ENCODE data around the gene ARID1B.

ARID1B gene

DNA sequence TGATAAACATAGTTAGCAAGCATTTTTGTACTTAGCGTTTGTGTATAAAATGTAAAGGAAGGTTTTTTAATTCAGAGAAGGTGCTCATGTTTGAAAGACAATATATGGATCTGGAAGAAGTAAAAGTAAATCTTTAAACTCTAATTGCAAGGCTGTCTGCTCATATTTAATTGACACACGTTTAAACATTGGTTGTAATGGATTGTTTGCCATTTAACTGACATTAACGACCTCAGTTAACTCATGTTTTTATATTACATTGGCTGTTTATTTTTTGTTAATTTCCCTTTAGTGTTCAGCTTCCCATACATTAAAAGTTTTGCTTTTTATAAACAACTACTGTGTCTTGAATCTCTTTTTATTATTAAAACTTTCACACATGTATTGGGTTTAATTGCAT is 208.1 kb downstream of the ARID1B start:
- no peak overlapping the region for H3K9ac ChIP-seq (ENCODE audit: low read length)
- H3K4me3 ChIP-seq (ENCODE audit: insufficient read depth, low read length, poor library complexity, severe bottlenecking) = no peak overlapping the region
- peaks cover 79% of the 10 kb centered on the region for H3K79me2 ChIP-seq (ENCODE audit: insufficient read depth, low read length)
- H3F3A ChIP-seq (ENCODE audit: insufficient read depth) = peaks cover 5% of the 10 kb centered on the region; the same call in 1 of the 2 replicates
- no peaks in the 10 kb centered on the region for H3K36me3 ChIP-seq (ENCODE audit: low read length)
- H2AFZ ChIP-seq (ENCODE audit: low read depth, low read length, severe bottlenecking) = no peak overlapping the region
- H3K27me3 ChIP-seq (ENCODE audit: low read length) = no peaks in the 10 kb centered on the region
- no peak overlapping the region for H3K27ac ChIP-seq (ENCODE audit: low read depth, low read length)
- peaks cover 20% of the 10 kb centered on the region; the same call in 1 of the 2 replicates for H4K20me1 ChIP-seq (ENCODE audit: low read depth, low read length)
- H3K4me2 ChIP-seq (ENCODE audit: low read depth, low read length, poor library complexity, severe bottlenecking) = no peak overlapping the region
- H3K9me3 ChIP-seq (ENCODE audit: insufficient read depth, low read length) = no peaks in the 10 kb centered on the region
- TF ChIP-seq EZH2phosphoT487 (conservative IDR thresholded peaks at IDR 0.05; ENCODE audit: low read length) = no peak
- TF ChIP-seq, protein P1, sequence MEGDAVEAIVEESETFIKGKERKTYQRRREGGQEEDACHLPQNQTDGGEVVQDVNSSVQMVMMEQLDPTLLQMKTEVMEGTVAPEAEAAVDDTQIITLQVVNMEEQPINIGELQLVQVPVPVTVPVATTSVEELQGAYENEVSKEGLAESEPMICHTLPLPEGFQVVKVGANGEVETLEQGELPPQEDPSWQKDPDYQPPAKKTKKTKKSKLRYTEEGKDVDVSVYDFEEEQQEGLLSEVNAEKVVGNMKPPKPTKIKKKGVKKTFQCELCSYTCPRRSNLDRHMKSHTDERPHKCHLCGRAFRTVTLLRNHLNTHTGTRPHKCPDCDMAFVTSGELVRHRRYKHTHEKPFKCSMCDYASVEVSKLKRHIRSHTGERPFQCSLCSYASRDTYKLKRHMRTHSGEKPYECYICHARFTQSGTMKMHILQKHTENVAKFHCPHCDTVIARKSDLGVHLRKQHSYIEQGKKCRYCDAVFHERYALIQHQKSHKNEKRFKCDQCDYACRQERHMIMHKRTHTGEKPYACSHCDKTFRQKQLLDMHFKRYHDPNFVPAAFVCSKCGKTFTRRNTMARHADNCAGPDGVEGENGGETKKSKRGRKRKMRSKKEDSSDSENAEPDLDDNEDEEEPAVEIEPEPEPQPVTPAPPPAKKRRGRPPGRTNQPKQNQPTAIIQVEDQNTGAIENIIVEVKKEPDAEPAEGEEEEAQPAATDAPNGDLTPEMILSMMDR (IDR thresholded peaks at IDR 0.05; ENCODE audit: insufficient read depth, low read length, poor library complexity, severe bottlenecking) = no peak
- H3K9me2 ChIP-seq (replicated peaks; ENCODE audit: insufficient read depth, low read length) = no peaks in the 10 kb centered on the region

DNA sequence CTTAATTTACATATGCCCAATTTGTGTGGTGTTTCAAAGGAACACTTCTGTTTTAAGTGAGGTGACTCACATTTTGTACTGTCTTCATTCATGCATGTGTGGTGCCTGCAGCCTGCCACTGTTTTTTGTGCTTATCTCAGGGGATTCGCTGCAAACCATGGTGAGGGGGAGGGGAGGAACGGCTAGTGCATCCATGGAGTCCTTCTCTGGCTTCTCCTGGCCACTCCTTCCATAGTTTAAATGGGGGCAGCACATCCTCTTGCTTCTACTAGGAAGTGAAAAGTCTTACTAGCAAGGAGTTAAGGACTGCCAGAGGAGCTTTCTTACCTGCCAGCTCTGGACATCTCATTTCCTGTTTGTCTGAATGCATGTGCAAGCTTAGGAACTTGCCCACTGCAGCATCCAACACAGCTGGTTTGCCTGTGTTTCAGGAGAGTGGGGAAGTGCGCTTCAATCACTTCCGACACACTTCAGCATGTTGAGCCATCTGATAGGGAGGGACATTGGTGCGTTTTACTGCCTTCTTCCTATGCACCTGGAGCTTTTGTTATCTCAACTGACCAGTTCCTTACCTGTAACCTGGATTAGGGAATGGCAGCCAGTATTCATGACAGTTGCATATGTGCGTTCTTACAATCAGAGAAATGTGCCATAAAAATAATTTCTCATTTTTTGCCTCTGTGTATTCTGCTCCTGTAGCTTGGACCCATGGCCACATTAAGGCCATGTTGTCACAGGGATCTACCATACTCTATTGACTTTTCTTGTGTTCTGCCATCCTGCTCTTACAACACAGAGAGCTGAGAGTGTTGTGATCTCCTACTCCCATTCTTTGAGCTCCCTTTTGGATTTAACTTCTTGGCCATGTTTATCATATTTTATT is 211.3 kb downstream of the ARID1B start:
- Histone ChIP-seq H3F3A (ENCODE audit: insufficient read depth) (peaks cover 5% of the 10 kb centered on the region; the same call in 1 of the 2 replicates), H3K36me3 (ENCODE audit: low read length) (no peaks in the 10 kb centered on the region), H3K4me2 (ENCODE audit: low read depth, low read length, poor library complexity, severe bottlenecking) (peak overlapping the region; percentile 60), H3K27ac (ENCODE audit: low read depth, low read length) (peak overlapping the region; percentile 56), H4K20me1 (ENCODE audit: low read depth, low read length) (peaks cover 11% of the 10 kb centered on the region; the same call in 1 of the 2 replicates), H3K9me2 (replicated peaks; ENCODE audit: insufficient read depth, low read length) (no peaks in the 10 kb centered on the region), H2AFZ (ENCODE audit: low read depth, low read length, severe bottlenecking) (no peak overlapping the region), H3K79me2 (ENCODE audit: insufficient read depth, low read length) (peaks cover 86% of the 10 kb centered on the region), H3K9ac (ENCODE audit: low read length) (no peak overlapping the region), H3K27me3 (ENCODE audit: low read length) (no peaks in the 10 kb centered on the region), H3K9me3 (ENCODE audit: insufficient read depth, low read length) (no peaks in the 10 kb centered on the region), H3K4me3 (ENCODE audit: insufficient read depth, low read length, poor library complexity, severe bottlenecking) (no peak overlapping the region)
- TF ChIP-seq EZH2phosphoT487 (conservative IDR thresholded peaks at IDR 0.05; ENCODE audit: low read length) = no peak
- TF ChIP-seq, protein P1 (IDR thresholded peaks at IDR 0.05; ENCODE audit: insufficient read depth, low read length, poor library complexity, severe bottlenecking) = no peak

DNA sequence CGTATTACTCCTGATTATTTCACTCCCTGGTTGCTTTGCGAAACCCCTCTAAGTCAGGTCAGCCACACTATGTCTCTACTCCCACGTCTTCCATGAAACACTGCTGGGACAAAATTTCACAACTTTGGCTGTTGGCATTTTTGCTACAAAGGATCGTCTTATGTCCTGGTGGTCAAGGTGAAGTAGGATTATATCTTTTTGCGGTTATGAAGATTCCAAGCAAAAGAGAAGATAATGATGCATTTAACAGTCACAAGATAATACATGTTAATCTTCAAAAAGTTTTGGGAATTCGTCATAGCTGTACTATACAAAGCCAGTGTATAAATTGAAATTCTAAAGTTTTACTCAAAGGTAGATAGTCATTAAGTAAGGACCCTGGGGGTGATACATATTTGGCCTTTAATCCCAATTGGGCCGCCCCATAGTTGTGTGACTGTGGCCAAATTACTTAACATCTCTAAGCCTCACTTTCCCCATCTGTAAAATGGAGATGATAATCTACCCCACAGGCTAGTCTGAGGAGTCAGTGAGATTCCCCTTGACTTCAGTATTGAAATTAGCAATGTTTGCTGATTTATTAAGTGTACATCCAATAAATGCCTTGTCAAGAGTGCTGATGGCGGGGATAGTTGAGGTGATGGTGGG is 212.1 kb downstream of the ARID1B start:
- Histone ChIP-seq H2AFZ (ENCODE audit: low read depth, low read length, severe bottlenecking) (no peak overlapping the region), H3K4me2 (ENCODE audit: low read depth, low read length, poor library complexity, severe bottlenecking) (no peak overlapping the region), H3K79me2 (ENCODE audit: insufficient read depth, low read length) (peaks cover 88% of the 10 kb centered on the region), H3K9me3 (ENCODE audit: insufficient read depth, low read length) (no peaks in the 10 kb centered on the region), H3K9ac (ENCODE audit: low read length) (no peak overlapping the region), H3K27me3 (ENCODE audit: low read length) (no peaks in the 10 kb centered on the region), H3K4me3 (ENCODE audit: insufficient read depth, low read length, poor library complexity, severe bottlenecking) (no peak overlapping the region), H4K20me1 (ENCODE audit: low read depth, low read length) (peaks cover 7% of the 10 kb centered on the region; the same call in 1 of the 2 replicates), H3K36me3 (ENCODE audit: low read length) (no peaks in the 10 kb centered on the region), H3K27ac (ENCODE audit: low read depth, low read length) (no peak overlapping the region), H3K9me2 (replicated peaks; ENCODE audit: insufficient read depth, low read length) (no peaks in the 10 kb centered on the region), H3F3A (ENCODE audit: insufficient read depth) (peaks cover 5% of the 10 kb centered on the region; the same call in 1 of the 2 replicates)
- TF ChIP-seq, protein P1 (IDR thresholded peaks at IDR 0.05; ENCODE audit: insufficient read depth, low read length, poor library complexity, severe bottlenecking) = no peak
- no peak for TF ChIP-seq EZH2phosphoT487 (conservative IDR thresholded peaks at IDR 0.05; ENCODE audit: low read length)
